Occipital lobe (tissue), 2 donors: Measurements from ENCODE around the gene SPOCK1. TPM values are rescaled to one million over a fixed set of nuclear protein-coding genes. Genes with fewer than 3 reads are reported as not detected.

Experiments
- DNase-seq: peaks from one replicate; lab custom pipeline; 2025; lab: John Stamatoyannopoulos, UW
- total RNA-seq: library from RNA; depleted of rRNA; stranded (reverse); fragments of >200 nt; gene quantifications from one replicate; pipeline ENCODE4 v1.2.3, GENCODE V29; 2014

The SPOCK1 gene
- total RNA-seq, 1 donor from 2014 or later: 36.7 TPM

DNA sequence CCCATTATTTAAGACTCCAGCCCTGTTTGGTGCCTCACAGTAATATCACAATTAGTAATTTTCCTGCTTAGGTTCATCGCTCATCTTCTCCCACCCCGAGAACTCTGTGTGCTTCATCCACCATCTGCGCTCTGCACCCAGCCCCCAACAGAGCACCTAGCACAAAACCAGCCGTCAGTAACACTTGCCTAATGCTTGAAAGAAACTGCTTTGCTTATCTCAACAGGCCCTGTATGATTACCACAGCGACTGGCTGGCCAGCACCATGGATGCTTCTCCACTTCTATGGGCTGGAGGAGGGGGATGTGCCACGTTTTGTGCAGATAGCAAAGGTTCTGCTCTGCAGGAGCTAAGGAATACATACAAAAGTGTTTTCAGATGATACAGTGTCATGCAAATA is 166.8 kb downstream of the SPOCK1 start:
- DNase-seq: no peak

GRCh38 chr5:137329586-137330296 is 169.4 kb downstream of the SPOCK1 start:
- DNase-seq: no peak

DNA sequence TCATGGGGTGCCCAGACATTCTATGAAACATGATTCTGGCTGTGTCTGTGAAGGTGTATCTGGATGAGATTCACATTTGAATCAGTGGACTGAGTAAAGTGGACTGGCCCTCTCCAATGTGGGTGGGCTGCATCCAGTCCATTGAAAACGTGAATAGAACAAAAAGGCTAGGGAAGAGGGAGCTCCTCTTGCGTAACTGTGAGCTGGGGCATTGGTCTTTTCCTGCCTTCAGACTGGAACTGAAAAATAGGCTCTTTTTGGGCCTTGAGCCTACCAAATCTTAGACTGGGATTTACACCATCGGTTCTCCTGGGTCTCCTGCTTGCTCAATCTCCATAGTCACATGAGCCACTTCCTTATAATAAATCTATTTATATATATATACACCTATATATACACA is 170.1 kb downstream of the SPOCK1 start:
- DNase-seq: no peak

GRCh38 chr5:137328463-137328862 is 170.7 kb downstream of the SPOCK1 start:
- no peak for DNase-seq

- no peak for DNase-seq
Measured at GRCh38 chr5:137325721-137326120, 173.4 kb downstream of the SPOCK1 start.

GRCh38 chr5:137320056-137321045 is 178.8 kb downstream of the SPOCK1 start:
- DNase-seq: peak; percentile 23

GRCh38 chr5:137318027-137318426 is 181.1 kb downstream of the SPOCK1 start:
- DNase-seq: no peak

- no peak for DNase-seq
Measured at GRCh38 chr5:137316346-137316736, 182.8 kb downstream of the SPOCK1 start.

DNA sequence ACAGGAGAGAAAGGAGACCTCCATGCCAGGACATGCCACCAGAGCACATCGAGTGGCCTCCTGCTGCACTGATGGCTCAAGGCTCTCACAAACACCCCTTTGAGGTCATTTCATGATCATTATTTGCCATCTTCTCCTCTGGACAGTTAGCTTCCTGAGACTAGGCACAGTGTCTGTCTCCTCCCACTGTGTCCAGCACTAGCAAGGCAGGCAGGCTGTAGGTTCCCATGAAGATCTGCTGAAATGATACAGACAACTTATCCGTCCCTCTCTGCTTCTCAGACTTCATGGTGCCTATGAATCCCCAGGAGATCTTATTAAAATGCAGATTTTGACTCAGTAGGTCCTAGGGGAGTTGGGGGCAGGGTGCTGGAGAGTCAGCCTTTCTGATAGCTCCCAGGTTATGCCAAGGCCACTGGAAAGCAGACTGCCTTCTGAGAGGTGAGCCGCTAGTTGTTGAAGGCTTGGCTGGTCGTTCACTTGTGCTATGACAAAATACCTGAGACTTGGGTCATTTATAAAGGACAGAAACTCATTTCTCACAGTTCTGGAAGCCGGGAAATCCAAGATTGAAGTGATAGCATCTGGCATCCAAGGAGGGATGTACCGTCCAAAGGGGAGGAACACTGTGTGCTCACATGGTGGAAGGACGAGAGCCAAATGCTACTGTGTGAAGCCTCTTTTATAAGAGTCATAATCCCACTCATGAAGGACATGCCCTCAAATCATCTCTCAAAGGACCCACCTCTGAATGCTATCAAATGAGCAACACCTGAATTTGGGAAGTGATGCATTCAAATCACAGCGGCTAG is 183.4 kb downstream of the SPOCK1 start:
- no peak for DNase-seq

- no peak for DNase-seq
Measured at GRCh38 chr5:137315109-137315508, 184.0 kb downstream of the SPOCK1 start.

GRCh38 chr5:137313526-137314175 is 185.5 kb downstream of the SPOCK1 start:
- DNase-seq: no peak

DNA sequence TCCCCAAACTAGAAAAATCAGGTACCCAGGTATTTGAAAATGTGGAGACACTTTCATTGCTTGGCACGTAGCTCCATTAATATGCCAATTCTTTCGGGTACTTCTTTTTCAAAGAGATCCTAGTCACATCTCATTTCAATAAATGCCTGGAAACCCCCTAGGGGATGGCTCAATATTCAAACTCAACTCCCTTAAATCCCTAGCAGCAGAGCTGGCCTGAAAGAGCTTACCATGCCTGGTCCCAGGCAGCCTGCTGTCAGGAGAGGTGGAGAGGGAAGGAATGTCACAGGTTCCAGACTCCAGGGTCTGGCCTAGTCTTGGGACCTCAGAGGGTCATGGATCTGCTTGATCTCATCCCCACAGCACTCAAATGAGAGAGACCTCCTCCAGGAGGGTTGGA is 187.1 kb downstream of the SPOCK1 start:
- DNase-seq: no peak

GRCh38 chr5:137310051-137310730 is 188.9 kb downstream of the SPOCK1 start:
- no peak for DNase-seq

- no peak for DNase-seq
Measured at GRCh38 chr5:137309290-137309689, 189.8 kb downstream of the SPOCK1 start.

DNA sequence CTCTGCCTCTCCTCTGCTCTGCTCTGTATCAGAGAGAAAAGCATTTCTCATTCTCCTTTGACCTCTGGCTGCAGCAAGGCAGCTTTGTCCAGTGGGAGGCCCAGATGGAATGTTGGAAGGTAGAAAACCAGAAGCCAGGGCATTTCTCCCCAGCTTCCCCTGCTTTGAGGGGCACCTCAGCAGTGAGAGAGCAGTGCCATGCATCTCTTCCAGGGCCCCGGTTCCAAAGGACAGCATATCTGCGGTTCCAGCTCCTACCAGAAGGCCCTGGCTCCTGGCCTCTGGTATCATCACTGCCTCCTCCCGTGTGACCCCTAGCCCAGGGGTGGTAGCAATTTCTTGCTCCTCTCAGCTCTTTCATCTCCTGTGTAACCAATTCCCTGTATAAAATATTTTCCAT is 190.8 kb downstream of the SPOCK1 start:
- no peak for DNase-seq

GRCh38 chr5:137306903-137307302 is 192.2 kb downstream of the SPOCK1 start:
- DNase-seq: no peak

- no peak for DNase-seq
Measured at GRCh38 chr5:137305971-137306602, 193.0 kb downstream of the SPOCK1 start.

DNA sequence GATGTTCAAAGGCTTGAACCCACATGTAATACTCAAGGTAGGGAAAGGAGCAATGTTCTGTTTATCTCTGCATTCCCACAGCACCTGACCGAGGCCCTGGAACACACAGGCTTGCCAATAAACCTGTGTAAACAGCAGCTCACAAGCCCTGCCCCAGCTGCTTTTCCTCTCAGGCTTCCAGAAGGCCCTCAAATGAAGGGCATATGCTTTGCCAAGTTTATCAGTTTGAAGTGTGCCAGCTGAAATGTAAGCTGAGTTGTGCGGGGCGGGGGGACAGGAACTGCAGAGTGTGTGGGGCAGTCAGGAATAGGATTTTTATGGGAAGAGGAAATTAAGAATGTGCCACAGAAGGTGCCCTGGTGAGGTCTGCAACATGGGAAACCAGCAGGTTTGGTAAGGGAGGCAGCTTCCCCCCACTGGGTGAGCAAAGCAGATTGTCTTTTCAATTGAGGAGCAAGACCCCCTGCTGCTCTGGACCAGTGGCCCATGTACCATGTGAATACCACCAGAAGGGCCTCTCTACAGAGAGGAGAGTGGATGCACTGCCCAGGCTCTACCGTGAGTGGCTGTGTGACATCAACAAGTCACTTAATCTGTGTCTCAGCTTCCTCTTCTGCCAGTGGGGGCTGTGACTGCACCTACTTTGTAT is 194.8 kb downstream of the SPOCK1 start:
- no peak for DNase-seq

DNA sequence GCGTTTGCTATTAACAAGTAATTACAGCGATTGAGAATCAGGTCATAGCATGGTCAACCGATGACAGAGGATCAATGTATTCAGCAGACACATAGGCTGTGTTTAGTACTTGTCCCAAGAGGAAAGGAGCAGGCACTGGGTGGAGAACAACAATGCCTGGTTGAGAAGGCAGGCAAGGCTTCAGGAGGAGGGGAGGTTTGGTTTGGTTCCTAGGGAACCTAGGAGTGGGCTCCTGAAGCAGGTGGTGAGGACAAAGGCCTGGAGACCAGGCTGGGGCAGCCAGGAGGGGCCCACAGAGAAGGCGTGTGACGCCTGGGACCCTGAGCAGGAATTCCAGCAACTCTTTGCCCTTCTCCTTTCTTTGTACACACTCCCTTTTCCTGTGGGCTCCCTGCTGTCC is 195.6 kb downstream of the SPOCK1 start:
- DNase-seq: no peak
